Erythroblast (primary cell): ENCODE measurements around the gene AKR7A2.
A peak's percentile ranks its signal among the peaks of the same experiment; 100 is the strongest.
"Not testable (repeated sequence)": the region's sequence is repeated elsewhere in the genome, so short reads cannot be mapped to it uniquely, and the experiment has no call there.

Experiments
- DNase-seq, 2 experiments: peaks; one replicate each; lab custom pipeline; 2025; lab: John Stamatoyannopoulos, UW
- GATA1 ChIP-seq: IDR thresholded peaks from 2 replicates; pipeline ENCODE4 v1.6.1; 2011; ENCODE audit warnings: low read depth, mild to moderate bottlenecking, control low read depth, low read length, moderate library complexity
- POLR2A ChIP-seq: IDR thresholded peaks from 2 replicates; pipeline ENCODE4 v1.6.1; 2011; ENCODE audit warnings: mild to moderate bottlenecking, low read length

The AKR7A2 gene

GRCh38 chr1:19287436-19288185 lies 24.3 kb downstream of the AKR7A2 start:
- DNase-seq, result no peak
- no peak for TF ChIP-seq GATA1
- no peak for TF ChIP-seq POLR2A

- not testable (repeated sequence) for DNase-seq
Measured at GRCh38 chr1:19285807-19286206, 26.1 kb downstream of the AKR7A2 start.

GRCh38 chr1:19285366-19285765 lies 26.6 kb downstream of the AKR7A2 start:
- DNase-seq, result not testable (repeated sequence)

GRCh38 chr1:19284881-19285280 lies 27.1 kb downstream of the AKR7A2 start:
- DNase-seq, result no peak
- TF ChIP-seq POLR2A (no peak), GATA1 (no peak)

GRCh38 chr1:19283891-19284290 lies 28.1 kb downstream of the AKR7A2 start:
- DNase-seq, result no peak
- TF ChIP-seq GATA1 (no peak), POLR2A (no peak)

GRCh38 chr1:19274636-19275035 lies 37.3 kb downstream of the AKR7A2 start:
- no peak for TF ChIP-seq POLR2A
- TF ChIP-seq GATA1, result no peak
- DNase-seq, result peak; percentile 22 to 40

GRCh38 chr1:19273844-19274531 lies 38.0 kb downstream of the AKR7A2 start:
- peak; percentile 16 to 19 for DNase-seq

GRCh38 chr1:19273106-19273843 lies 38.7 kb downstream of the AKR7A2 start:
- TF ChIP-seq POLR2A (no peak), GATA1 (no peak)

GRCh38 chr1:19272064-19272463 lies 39.9 kb downstream of the AKR7A2 start:
- DNase-seq, result no peak
- TF ChIP-seq POLR2A, result no peak
- no peak for TF ChIP-seq GATA1

More at GRCh38 chr1:19273106-19273843, 38.7 kb downstream of the AKR7A2 start:
- no peak for DNase-seq

- DNase-seq, result not testable (repeated sequence)
Measured at GRCh38 chr1:19270343-19270730, 41.6 kb downstream of the AKR7A2 start.

GRCh38 chr1:19269427-19270342 lies 42.3 kb downstream of the AKR7A2 start:
- peak; percentile 20 to 29 for DNase-seq

GRCh38 chr1:19268445-19268844 lies 43.5 kb downstream of the AKR7A2 start:
- no peak for TF ChIP-seq POLR2A
- TF ChIP-seq GATA1, result no peak
- DNase-seq, result no peak

GRCh38 chr1:19262744-19263143 lies 49.2 kb downstream of the AKR7A2 start:
- TF ChIP-seq POLR2A (no peak), GATA1 (no peak)
- no peak for DNase-seq

GRCh38 chr1:19262047-19262446 lies 49.9 kb downstream of the AKR7A2 start:
- no peak for DNase-seq
- TF ChIP-seq GATA1 (no peak), POLR2A (no peak)
